ENCODE data around the gene CCP110. TPM values are rescaled to one million over a fixed set of nuclear protein-coding genes. Genes with fewer than 3 reads are reported as not detected.

The CCP110 gene, protein sequence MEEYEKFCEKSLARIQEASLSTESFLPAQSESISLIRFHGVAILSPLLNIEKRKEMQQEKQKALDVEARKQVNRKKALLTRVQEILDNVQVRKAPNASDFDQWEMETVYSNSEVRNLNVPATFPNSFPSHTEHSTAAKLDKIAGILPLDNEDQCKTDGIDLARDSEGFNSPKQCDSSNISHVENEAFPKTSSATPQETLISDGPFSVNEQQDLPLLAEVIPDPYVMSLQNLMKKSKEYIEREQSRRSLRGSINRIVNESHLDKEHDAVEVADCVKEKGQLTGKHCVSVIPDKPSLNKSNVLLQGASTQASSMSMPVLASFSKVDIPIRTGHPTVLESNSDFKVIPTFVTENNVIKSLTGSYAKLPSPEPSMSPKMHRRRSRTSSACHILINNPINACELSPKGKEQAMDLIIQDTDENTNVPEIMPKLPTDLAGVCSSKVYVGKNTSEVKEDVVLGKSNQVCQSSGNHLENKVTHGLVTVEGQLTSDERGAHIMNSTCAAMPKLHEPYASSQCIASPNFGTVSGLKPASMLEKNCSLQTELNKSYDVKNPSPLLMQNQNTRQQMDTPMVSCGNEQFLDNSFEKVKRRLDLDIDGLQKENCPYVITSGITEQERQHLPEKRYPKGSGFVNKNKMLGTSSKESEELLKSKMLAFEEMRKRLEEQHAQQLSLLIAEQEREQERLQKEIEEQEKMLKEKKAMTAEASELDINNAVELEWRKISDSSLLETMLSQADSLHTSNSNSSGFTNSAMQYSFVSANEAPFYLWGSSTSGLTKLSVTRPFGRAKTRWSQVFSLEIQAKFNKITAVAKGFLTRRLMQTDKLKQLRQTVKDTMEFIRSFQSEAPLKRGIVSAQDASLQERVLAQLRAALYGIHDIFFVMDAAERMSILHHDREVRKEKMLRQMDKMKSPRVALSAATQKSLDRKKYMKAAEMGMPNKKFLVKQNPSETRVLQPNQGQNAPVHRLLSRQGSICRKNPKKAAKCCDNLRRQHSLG
- polyA plus RNA-seq (2011; rRNA removed) = 2.6 and 5.6 TPM in 2 replicates
- polyA minus RNA-seq (2011; rRNA and poly(A)+ RNA removed) = 1.7 and 2.7 TPM in 2 replicates

DNA sequence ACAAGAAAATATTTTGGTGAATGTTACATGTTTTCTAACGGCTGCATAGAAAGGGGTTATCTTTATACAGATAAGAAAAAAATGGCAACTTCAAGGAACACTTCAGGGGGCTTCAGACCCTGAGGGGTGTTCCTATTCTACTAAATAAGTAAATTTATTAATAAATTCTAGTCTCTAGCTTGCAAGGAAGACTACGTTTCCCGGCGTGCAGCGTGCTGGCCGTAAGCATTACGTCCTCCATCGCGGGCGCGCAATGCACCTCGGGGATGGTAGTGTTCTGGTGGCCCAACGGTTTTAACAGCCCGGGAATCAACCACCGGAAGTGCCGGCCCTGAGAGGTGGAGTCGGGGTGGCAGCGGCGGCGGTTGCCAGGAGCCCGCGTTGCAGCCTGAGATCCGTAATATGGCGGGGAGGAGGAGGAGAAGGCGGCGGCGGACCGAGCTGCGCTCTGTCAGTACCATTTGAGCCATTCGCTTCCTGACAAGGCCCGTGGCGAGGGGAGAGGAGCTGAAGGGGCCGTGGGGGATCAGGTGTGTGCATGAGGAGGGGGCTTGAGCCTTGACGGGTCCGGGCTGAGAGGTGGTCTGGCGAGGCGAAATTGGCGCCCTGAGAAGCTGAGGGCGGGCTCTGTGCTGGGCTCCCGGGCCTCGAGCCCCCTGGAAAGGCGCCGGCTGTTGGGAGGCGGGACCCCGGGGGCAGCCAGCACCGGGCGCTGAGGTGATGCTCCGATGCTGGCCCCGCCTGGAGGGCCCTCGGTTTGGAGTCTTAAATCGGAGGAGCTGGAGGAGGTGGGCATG lies at the start of gene CCP110:
TSS of gene CCP110 (plus strand) at position 384 of the 797 bp plus-strand sequence. CDS start 3,940 bp downstream, outside the sequence.
- H3K27me3 ChIP-seq (ENCODE audit: control insufficient read depth, insufficient read depth, low read length) = no peaks in the 10 kb centered on the region
- H3K4me3 ChIP-seq (ENCODE audit: low read depth, low read length) = peak within 1 kb of the TSS; percentile 90
- ChIA-PET CTCF (interaction anchor here (1.3 to 1.6 kb wide), 3 partner anchors 16 to 363 kb away, joined by 4 read pairs; no protein-coding TSS in a partner anchor), POLR2A (interaction anchor here (0.5 kb wide), 2 partner anchors 32 to 402 kb away, joined by 3 to 13 read pairs; partner anchors contain the start of gene VPS35L)
- H3K36me3 ChIP-seq (ENCODE audit: control insufficient read depth, insufficient read depth, low read length) = peaks cover 4% of the 10 kb centered on the region
- TF ChIP-seq, protein P1, sequence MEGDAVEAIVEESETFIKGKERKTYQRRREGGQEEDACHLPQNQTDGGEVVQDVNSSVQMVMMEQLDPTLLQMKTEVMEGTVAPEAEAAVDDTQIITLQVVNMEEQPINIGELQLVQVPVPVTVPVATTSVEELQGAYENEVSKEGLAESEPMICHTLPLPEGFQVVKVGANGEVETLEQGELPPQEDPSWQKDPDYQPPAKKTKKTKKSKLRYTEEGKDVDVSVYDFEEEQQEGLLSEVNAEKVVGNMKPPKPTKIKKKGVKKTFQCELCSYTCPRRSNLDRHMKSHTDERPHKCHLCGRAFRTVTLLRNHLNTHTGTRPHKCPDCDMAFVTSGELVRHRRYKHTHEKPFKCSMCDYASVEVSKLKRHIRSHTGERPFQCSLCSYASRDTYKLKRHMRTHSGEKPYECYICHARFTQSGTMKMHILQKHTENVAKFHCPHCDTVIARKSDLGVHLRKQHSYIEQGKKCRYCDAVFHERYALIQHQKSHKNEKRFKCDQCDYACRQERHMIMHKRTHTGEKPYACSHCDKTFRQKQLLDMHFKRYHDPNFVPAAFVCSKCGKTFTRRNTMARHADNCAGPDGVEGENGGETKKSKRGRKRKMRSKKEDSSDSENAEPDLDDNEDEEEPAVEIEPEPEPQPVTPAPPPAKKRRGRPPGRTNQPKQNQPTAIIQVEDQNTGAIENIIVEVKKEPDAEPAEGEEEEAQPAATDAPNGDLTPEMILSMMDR (IDR thresholded peaks at IDR 0.05; ENCODE audit: insufficient read depth, low read depth, low read length) = no peak
- peak; percentile 77 for DNase-seq (ENCODE audit: low read depth)

- TF ChIP-seq, protein P1 (IDR thresholded peaks at IDR 0.05; ENCODE audit: insufficient read depth, low read depth, low read length) = no peak
- ChIA-PET CTCF (interaction anchor here (1.6 kb wide), 1 partner anchor 13 kb away, joined by 5 read pairs; no protein-coding TSS in a partner anchor), POLR2A (no interaction called here)
- H3K27me3 ChIP-seq (ENCODE audit: control insufficient read depth, insufficient read depth, low read length) = no peaks in the 10 kb centered on the region
- no peaks in the 10 kb centered on the region for H3K36me3 ChIP-seq (ENCODE audit: control insufficient read depth, insufficient read depth, low read length)
- no peak for DNase-seq (ENCODE audit: low read depth)
- no peak overlapping the region for H3K4me3 ChIP-seq (ENCODE audit: low read depth, low read length)
Measured at GRCh38 chr16:19474617-19475016, 49.1 kb upstream of the CCP110 start.

GRCh38 chr16:19478505-19478904 lies 45.2 kb upstream of the CCP110 start:
- DNase-seq (ENCODE audit: low read depth) = no peak
- TF ChIP-seq, protein P1 (IDR thresholded peaks at IDR 0.05; ENCODE audit: insufficient read depth, low read depth, low read length) = no peak
- Histone ChIP-seq H3K27me3 (ENCODE audit: control insufficient read depth, insufficient read depth, low read length) (no peaks in the 10 kb centered on the region), H3K36me3 (ENCODE audit: control insufficient read depth, insufficient read depth, low read length) (no peaks in the 10 kb centered on the region), H3K4me3 (ENCODE audit: low read depth, low read length) (no peak overlapping the region)
- CTCF ChIA-PET = no interaction called here
- POLR2A ChIA-PET = no interaction called here

- ChIA-PET CTCF (no interaction called here), POLR2A (no interaction called here)
- no peaks in the 10 kb centered on the region for H3K36me3 ChIP-seq (ENCODE audit: control insufficient read depth, insufficient read depth, low read length)
- no peaks in the 10 kb centered on the region for H3K27me3 ChIP-seq (ENCODE audit: control insufficient read depth, insufficient read depth, low read length)
- no peak for DNase-seq (ENCODE audit: low read depth)
- no peak overlapping the region for H3K4me3 ChIP-seq (ENCODE audit: low read depth, low read length)
- TF ChIP-seq, protein P1 (IDR thresholded peaks at IDR 0.05; ENCODE audit: insufficient read depth, low read depth, low read length) = no peak
Measured at GRCh38 chr16:19479302-19479721, 44.4 kb upstream of the CCP110 start.
